HG02763 (cell line): ENCODE data around the gene NKX2-3.

Experiments
- ATAC-seq: cut with Tn5 transposase; IDR thresholded peaks from one replicate; pipeline ENCODE4 v1.9.1; 2021; ENCODE audit warnings: mild to moderate bottlenecking, moderate library complexity; ENCODE audit not compliant: unreplicated experiment

NKX2-3 gene

GRCh38 chr10:99573790-99574189, 41.0 kb downstream of the NKX2-3 start:
- no peak for ATAC-seq

DNA sequence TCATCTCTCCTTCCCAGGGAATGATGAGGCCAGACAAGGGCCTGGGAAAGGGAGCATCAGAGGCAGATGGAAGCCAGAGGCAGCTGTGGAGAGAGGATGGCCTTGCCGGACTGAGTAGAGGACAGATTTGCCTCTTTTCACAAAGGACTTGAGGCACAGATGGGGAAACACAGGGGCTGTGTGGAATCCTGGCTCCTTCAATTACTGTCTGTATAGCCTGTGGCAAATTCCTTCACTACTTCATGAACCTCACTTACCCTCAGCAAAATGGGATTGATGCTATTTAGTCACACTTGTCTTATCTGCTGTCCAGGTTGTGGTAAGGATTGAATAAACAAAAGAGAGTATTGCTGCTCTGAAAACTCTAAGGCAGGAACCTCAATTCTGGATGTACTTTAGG, 47.2 kb downstream of the NKX2-3 start:
- no peak for ATAC-seq

GRCh38 chr10:99582255-99582770, 49.6 kb downstream of the NKX2-3 start:
- ATAC-seq = no peak

DNA sequence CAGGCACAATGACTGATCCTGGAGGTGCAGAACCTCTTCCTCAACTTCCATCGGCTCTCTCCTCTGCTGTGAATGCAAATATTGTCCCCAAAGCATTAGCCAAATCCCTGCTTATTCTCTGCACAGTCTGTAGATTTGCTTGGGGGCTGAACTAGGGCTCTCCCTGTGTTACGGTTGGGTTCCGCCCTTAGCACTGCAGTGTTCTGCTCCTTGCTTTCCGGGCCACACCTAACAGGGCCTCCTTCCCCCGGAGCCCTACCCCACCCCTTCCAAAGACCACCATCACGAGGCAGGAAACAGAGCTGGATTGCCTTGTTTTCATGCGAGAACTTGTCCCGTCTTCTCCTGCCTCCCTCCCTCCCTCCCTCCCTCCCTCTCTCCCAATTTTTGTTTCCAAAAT, 50.9 kb downstream of the NKX2-3 start:
- no peak for ATAC-seq
